ENCODE results near the gene PPFIA1.

DNA sequence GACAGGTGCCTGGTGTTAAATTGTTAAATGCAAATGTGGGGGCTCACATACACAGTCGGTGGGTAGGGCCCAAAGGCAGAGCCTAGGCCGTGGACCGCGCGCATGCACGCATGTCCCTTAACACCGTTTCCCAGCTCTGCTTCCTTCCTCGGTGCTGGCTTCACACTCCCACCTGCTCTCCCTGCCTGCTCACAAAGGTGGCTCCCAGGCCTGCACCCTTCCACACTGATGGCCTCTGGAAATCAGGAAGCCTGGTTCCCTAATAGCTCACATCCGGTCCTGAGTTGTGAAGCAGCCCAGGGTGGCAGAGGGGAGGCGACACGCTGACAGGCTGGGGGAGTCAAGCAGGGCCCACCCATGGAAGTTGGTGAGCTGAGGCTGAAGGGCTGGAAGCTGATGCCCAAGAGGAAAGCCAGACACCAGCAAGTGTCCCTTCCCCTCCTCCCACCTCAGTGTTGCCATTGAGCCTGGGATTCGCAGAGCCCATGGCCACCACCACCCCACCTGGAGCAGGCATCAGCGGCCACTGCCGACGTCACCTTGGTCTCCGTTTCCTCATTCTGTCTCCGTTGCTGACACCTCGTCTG, 114.2 kb downstream of the PPFIA1 start:
- TF ChIP-seq, protein P1, sequence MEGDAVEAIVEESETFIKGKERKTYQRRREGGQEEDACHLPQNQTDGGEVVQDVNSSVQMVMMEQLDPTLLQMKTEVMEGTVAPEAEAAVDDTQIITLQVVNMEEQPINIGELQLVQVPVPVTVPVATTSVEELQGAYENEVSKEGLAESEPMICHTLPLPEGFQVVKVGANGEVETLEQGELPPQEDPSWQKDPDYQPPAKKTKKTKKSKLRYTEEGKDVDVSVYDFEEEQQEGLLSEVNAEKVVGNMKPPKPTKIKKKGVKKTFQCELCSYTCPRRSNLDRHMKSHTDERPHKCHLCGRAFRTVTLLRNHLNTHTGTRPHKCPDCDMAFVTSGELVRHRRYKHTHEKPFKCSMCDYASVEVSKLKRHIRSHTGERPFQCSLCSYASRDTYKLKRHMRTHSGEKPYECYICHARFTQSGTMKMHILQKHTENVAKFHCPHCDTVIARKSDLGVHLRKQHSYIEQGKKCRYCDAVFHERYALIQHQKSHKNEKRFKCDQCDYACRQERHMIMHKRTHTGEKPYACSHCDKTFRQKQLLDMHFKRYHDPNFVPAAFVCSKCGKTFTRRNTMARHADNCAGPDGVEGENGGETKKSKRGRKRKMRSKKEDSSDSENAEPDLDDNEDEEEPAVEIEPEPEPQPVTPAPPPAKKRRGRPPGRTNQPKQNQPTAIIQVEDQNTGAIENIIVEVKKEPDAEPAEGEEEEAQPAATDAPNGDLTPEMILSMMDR (IDR thresholded peaks at IDR 0.05), result no peak
- TF ChIP-seq POLR2A (IDR thresholded peaks at IDR 0.05), result no peak

Data from esophagus squamous epithelium (tissue), 4 donors.